ENCODE data around the gene PBX1.

Gene PBX1

GRCh38 chr1:164592634-164593033, 33.6 kb downstream of the PBX1 start:
- POLR2A ChIA-PET (ENCODE audit: low non-redundant PET) = no interaction called here
- H3K27ac ChIP-seq = no peak overlapping the region
- no peak for TF ChIP-seq CTCF (conservative IDR thresholded peaks at IDR 0.05; ENCODE audit: low read depth)
- DNase-seq (ENCODE audit: low spot score) = no peak
- CTCF ChIA-PET = interaction anchor here (0.7 kb wide), 1 partner anchor 194 kb away, joined by 3 read pairs; no protein-coding TSS in a partner anchor

- ChIA-PET CTCF (interaction anchor here (0.6 kb wide), 1 partner anchor 14 kb away, joined by 3 read pairs; no protein-coding TSS in a partner anchor), POLR2A (ENCODE audit: low non-redundant PET) (no interaction called here)
- no peak overlapping the region for H3K27ac ChIP-seq
- no peak for DNase-seq (ENCODE audit: low spot score)
- TF ChIP-seq CTCF (conservative IDR thresholded peaks at IDR 0.05; ENCODE audit: low read depth) = no peak
These were observed 36.2 kb downstream of the PBX1 start for GRCh38 chr1:164595212-164595611.

- no peak for TF ChIP-seq CTCF (conservative IDR thresholded peaks at IDR 0.05; ENCODE audit: low read depth)
- CTCF ChIA-PET = no interaction called here
- no peak for DNase-seq (ENCODE audit: low spot score)
- no peak overlapping the region for H3K27ac ChIP-seq
- POLR2A ChIA-PET (ENCODE audit: low non-redundant PET) = no interaction called here
These were observed 37.2 kb downstream of the PBX1 start for GRCh38 chr1:164596172-164596571.

- CTCF ChIA-PET = interaction anchor here (0.5 to 0.6 kb wide), 2 partner anchors 172 to 1888 kb away, joined by 3 to 4 read pairs; no protein-coding TSS in a partner anchor
- DNase-seq (ENCODE audit: low spot score) = no peak
- H3K27ac ChIP-seq = no peak overlapping the region
- TF ChIP-seq CTCF (conservative IDR thresholded peaks at IDR 0.05; ENCODE audit: low read depth) = no peak
- POLR2A ChIA-PET (ENCODE audit: low non-redundant PET) = no interaction called here
These were observed 39.7 kb downstream of the PBX1 start for GRCh38 chr1:164598719-164599118.

DNA sequence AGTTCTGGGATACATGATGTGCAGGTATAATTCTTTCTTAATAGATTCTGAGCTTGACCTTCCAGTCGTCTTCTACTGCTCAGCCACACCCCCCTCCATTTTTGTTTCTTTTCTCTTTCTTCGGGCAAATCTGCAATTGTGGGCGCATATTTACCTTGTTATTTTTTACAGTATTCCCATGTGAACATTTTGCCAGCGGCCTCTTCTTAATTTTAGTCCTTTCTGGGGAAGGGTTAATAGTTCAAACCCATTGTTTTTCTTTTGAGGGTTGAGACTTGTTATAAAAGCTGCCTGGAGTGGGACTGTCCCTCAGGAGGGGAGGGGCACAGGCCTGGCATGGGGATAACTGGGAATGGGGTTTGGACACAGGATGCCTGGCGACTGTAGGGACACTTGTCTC, 40.3 kb downstream of the PBX1 start:
- DNase-seq (ENCODE audit: low spot score) = no peak
- TF ChIP-seq CTCF (conservative IDR thresholded peaks at IDR 0.05; ENCODE audit: low read depth) = no peak
- ChIA-PET POLR2A (ENCODE audit: low non-redundant PET) (no interaction called here), CTCF (interaction anchor here (0.5 kb wide), 1 partner anchor 1888 kb away, joined by 3 read pairs; no protein-coding TSS in a partner anchor)
- no peak overlapping the region for H3K27ac ChIP-seq

GRCh38 chr1:164601399-164602100, 42.6 kb downstream of the PBX1 start:
- ChIA-PET CTCF (interaction anchor here (0.6 to 1.8 kb wide), 3 partner anchors 15 to 527 kb away, joined by 3 to 8 read pairs (median 3); no protein-coding TSS in a partner anchor), POLR2A (ENCODE audit: low non-redundant PET) (no interaction called here)
- H3K27ac ChIP-seq = no peak overlapping the region
- no peak for DNase-seq (ENCODE audit: low spot score)
- no peak for TF ChIP-seq CTCF (conservative IDR thresholded peaks at IDR 0.05; ENCODE audit: low read depth)
